Amniotic epithelial cell (primary cell): ENCODE results near the gene MYO9B.

Source experiments
- DNase-seq: peaks from one replicate; pipeline ENCODE4 v3.0.0-alpha.2; 2010; ENCODE audit warnings: low read depth

The MYO9B gene

GRCh38 chr19:17114414-17114831 is 38.8 kb downstream of the MYO9B start:
- DNase-seq: no peak

GRCh38 chr19:17116996-17117702 is 41.6 kb downstream of the MYO9B start:
- no peak for DNase-seq

GRCh38 chr19:17118957-17119356 is 43.4 kb downstream of the MYO9B start:
- no peak for DNase-seq

- DNase-seq: peak; percentile 84
Measured at GRCh38 chr19:17121736-17122293, 46.2 kb downstream of the MYO9B start.

- no peak for DNase-seq
Measured at GRCh38 chr19:17123041-17123440, 47.5 kb downstream of the MYO9B start.

- no peak for DNase-seq
Measured at GRCh38 chr19:17124025-17124424, 48.4 kb downstream of the MYO9B start.

- no peak for DNase-seq
Measured at GRCh38 chr19:17125062-17125727, 49.6 kb downstream of the MYO9B start.

GRCh38 chr19:17125728-17126677 is 50.4 kb downstream of the MYO9B start:
- DNase-seq: peak; percentile 21

- DNase-seq: no peak
Measured at GRCh38 chr19:17127671-17128070, 52.1 kb downstream of the MYO9B start.

- DNase-seq: no peak
Measured at GRCh38 chr19:17128403-17128802, 52.8 kb downstream of the MYO9B start.

GRCh38 chr19:17128820-17129219 is 53.2 kb downstream of the MYO9B start:
- no peak for DNase-seq

- DNase-seq: no peak
Measured at GRCh38 chr19:17129377-17129776, 53.8 kb downstream of the MYO9B start.

- DNase-seq: peak; percentile 88
Measured at GRCh38 chr19:17135001-17135853, 59.6 kb downstream of the MYO9B start.

- no peak for DNase-seq
Measured at GRCh38 chr19:17136021-17136420, 60.4 kb downstream of the MYO9B start.

- no peak for DNase-seq
Measured at GRCh38 chr19:17136617-17137016, 61.0 kb downstream of the MYO9B start.

- no peak for DNase-seq
Measured at GRCh38 chr19:17137417-17137816, 61.8 kb downstream of the MYO9B start.

GRCh38 chr19:17138052-17138846 is 62.7 kb downstream of the MYO9B start:
- peak; percentile 46 for DNase-seq

- no peak for DNase-seq
Measured at GRCh38 chr19:17138937-17139598, 63.5 kb downstream of the MYO9B start.

GRCh38 chr19:17144771-17145170 is 69.2 kb downstream of the MYO9B start:
- DNase-seq: peak; percentile 65
